PFSK-1 (cell line): ENCODE results near the gene RP2.

Experiments
- FOXP2 ChIP-seq: optimal IDR thresholded peaks from 2 replicates; pipeline ENCODE3; 2011; ENCODE audit warnings: borderline replicate concordance, control low read depth, inconsistent platforms; ENCODE audit not compliant: insufficient read depth; ENCODE audit errors: extremely low read length, extremely low read depth
- POLR2AphosphoS5 ChIP-seq: IDR thresholded peaks from 2 replicates; pipeline ENCODE4 v1.6.1; 2012; ENCODE audit warnings: low read depth, mild to moderate bottlenecking, control low read depth, low read length, moderate library complexity
- REST ChIP-seq, 2 experiments: IDR thresholded peaks; 2 replicates each; pipeline versions ENCODE4 v1.6.1 to v1.8.0; 2011 to 2012; ENCODE audit warnings: low read depth in 2 of 2, low read length in 2 of 2, control low read depth in 1 of 2, inconsistent platforms in 1 of 2, mild to moderate bottlenecking in 1 of 2, moderate library complexity in 1 of 2; ENCODE audit not compliant: insufficient read depth in 1 of 2
- SIN3A ChIP-seq: IDR thresholded peaks from 2 replicates; pipeline ENCODE4 v1.6.1; 2012; ENCODE audit warnings: mild to moderate bottlenecking, low read length, moderate library complexity, borderline replicate concordance; ENCODE audit not compliant: insufficient read depth
- TAF1 ChIP-seq: IDR thresholded peaks from 2 replicates; pipeline ENCODE4 v1.6.1; 2012; ENCODE audit warnings: low read length, control low read depth, borderline replicate concordance; ENCODE audit not compliant: insufficient read depth

The RP2 gene

DNA sequence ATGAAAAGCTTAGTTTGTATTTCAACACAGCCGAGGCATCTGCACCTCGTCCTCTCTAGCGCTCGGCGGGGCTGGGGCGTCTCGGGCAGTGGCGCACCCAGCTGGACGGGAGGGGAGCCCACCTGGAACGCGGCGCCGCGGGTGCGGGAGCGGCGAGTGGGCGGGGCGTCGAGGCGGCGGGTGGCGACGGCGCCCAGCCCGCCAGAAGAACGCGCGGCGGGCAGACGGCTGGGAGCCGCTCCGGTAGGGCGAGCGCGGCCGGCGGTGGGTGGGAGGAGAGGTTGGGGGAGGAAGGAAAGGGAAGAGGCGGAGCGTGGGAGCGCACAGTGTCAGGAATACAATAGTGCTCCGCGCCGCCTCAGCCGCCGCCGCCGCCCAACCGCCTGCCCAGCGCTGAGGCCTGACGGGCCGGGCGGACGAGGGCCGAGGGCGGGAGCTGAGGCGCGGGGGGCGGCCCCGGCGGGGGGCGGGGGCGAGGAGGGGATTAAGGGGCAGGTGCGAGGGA is 75.3 kb downstream of the RP2 start, which contains the start of gene JADE3:
TSS of gene JADE3 (plus strand) at position 324 of the 505 bp plus-strand sequence. CDS start 72,474 bp downstream, outside the sequence.
- no peak for TF ChIP-seq TAF1
- TF ChIP-seq REST (IDR thresholded peaks at IDR 0.05; ENCODE audit: insufficient read depth in 1 of 2, low read depth in 2 of 2, low read length in 2 of 2), result no peak
- TF ChIP-seq SIN3A, result no peak
- no peak for TF ChIP-seq POLR2AphosphoS5
- TF ChIP-seq FOXP2, result peak; percentile 12

DNA sequence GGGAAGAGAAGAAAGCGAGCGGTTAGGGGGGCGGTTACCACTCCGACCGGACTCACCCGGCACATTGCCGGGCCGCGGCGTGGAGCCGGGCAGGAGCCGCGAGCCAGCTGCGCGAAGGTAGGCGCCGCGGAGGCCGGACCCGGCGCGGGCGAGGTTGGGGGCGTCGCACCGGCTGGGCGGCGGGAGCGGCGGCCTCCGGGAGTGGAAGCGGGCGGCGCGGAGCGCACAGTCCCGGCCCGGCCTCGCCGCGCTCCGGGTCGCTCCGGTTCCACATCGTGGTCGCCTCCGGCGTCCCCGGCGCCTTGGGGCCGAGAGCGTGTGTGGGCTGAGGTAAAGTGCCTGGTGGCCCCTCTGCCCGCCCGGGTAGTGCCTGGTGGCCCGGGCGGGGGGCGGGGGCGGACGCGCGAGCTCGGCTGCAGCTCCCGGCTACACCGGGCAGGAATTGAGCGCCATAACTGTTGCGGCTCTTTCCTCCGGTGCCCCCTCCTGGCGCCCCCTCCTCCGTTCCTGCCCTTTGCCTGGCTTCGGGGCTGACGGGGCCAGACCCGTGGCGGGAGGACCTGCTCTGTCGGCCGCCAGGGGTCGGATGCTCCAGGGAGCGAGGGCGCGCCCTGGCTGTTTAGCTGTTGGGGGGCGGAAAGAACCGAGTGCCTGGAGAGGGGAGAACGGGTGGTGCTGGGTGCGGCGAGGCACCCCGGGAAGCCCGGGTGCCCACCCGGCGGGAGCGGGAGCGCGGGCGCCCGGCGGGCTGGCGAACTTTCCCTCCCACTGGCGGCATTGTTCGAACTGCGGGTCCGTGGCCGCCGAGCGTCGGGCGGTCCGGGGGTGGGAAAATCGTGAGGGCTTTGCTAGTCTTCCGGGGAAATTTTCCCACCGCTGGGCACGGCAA is 76.0 kb downstream of the RP2 start:
- no peak for TF ChIP-seq SIN3A
- TF ChIP-seq POLR2AphosphoS5, result no peak
- peak; percentile 20 for TF ChIP-seq FOXP2

DNA sequence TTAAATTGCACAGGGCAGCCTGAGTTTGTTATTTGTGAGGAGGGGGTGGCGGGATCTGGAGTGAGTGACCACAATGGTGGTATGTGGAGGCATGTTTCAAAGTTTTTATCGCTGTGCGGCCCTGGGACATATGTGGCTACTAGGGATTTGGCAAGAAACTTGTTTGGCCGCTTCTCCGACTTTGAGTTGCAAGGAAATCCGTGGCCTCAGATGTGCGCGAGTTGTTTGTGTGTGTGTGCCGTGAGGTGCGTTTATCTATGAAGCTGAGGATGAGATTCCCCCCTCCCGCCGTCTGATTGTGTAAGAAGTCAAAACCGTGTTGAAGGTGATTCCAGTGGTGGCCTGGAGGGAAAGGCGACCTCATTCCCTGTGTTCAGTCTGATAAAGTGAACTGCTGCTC is 76.8 kb downstream of the RP2 start:
- TF ChIP-seq SIN3A (no peak), TAF1 (no peak), FOXP2 (no peak), REST (IDR thresholded peaks at IDR 0.05; ENCODE audit: insufficient read depth in 1 of 2, low read depth in 2 of 2, low read length in 2 of 2) (no peak), POLR2AphosphoS5 (no peak)

GRCh38 chrX:46916273-46916672 is 79.4 kb downstream of the RP2 start:
- TF ChIP-seq SIN3A (no peak), FOXP2 (no peak), TAF1 (no peak), POLR2AphosphoS5 (no peak)

GRCh38 chrX:46917622-46918021 is 80.8 kb downstream of the RP2 start:
- TF ChIP-seq POLR2AphosphoS5, result no peak
- TF ChIP-seq TAF1, result no peak
- TF ChIP-seq FOXP2, result no peak
- TF ChIP-seq SIN3A, result no peak
- TF ChIP-seq REST (IDR thresholded peaks at IDR 0.05; ENCODE audit: insufficient read depth in 1 of 2, low read depth in 2 of 2, low read length in 2 of 2), result no peak

DNA sequence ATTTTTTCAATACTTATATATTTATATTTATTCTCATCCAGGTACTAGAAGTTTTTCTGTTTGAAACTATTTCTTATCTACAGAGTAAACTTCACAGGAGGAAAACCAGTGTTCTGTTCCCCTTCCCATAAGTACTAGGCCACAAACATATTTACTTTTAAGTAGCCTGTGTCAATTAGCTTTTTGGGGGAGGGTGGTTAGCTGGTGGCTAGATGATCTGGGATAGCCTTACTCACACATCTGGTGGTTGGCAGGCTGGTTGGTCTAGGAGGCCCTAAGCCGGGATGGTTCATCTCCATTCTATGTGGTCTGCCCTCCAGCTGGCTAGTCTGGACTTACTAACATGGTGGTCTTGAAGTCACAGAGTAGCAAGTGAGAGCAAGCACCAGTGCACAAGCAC is 81.6 kb downstream of the RP2 start:
- no peak for TF ChIP-seq SIN3A
- no peak for TF ChIP-seq TAF1
- TF ChIP-seq POLR2AphosphoS5, result no peak
- TF ChIP-seq REST (IDR thresholded peaks at IDR 0.05; ENCODE audit: insufficient read depth in 1 of 2, low read depth in 2 of 2, low read length in 2 of 2), result no peak
- TF ChIP-seq FOXP2, result no peak
